GM18505 (cell line): ENCODE results near the gene CAMSAP3.
A peak's percentile ranks its signal among the peaks of the same experiment; 100 is the strongest.

Source experiments
- ATAC-seq: cut with Tn5 transposase; IDR thresholded peaks from one replicate; pipeline ENCODE4 v1.9.1; 2021; ENCODE audit not compliant: unreplicated experiment
- POLR2A ChIP-seq: IDR thresholded peaks from 4 replicates; pipeline ENCODE4 v1.6.1; 2011; ENCODE audit warnings: borderline replicate concordance; ENCODE audit not compliant: insufficient read depth, insufficient read length; ENCODE audit errors: extremely low read depth

Gene CAMSAP3, protein sequence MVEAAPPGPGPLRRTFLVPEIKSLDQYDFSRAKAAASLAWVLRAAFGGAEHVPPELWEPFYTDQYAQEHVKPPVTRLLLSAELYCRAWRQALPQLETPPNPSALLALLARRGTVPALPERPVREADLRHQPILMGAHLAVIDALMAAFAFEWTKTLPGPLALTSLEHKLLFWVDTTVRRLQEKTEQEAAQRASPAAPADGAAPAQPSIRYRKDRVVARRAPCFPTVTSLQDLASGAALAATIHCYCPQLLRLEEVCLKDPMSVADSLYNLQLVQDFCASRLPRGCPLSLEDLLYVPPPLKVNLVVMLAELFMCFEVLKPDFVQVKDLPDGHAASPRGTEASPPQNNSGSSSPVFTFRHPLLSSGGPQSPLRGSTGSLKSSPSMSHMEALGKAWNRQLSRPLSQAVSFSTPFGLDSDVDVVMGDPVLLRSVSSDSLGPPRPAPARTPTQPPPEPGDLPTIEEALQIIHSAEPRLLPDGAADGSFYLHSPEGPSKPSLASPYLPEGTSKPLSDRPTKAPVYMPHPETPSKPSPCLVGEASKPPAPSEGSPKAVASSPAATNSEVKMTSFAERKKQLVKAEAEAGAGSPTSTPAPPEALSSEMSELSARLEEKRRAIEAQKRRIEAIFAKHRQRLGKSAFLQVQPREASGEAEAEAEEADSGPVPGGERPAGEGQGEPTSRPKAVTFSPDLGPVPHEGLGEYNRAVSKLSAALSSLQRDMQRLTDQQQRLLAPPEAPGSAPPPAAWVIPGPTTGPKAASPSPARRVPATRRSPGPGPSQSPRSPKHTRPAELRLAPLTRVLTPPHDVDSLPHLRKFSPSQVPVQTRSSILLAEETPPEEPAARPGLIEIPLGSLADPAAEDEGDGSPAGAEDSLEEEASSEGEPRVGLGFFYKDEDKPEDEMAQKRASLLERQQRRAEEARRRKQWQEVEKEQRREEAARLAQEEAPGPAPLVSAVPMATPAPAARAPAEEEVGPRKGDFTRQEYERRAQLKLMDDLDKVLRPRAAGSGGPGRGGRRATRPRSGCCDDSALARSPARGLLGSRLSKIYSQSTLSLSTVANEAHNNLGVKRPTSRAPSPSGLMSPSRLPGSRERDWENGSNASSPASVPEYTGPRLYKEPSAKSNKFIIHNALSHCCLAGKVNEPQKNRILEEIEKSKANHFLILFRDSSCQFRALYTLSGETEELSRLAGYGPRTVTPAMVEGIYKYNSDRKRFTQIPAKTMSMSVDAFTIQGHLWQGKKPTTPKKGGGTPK

GRCh38 chr19:7595466-7596133 lies at the start of gene CAMSAP3:
Gene CAMSAP3, plus strand, starts transcription at chr19:7595863. Its CDS starts 140 bp downstream, at chr19:7596003.
- ATAC-seq = peak; percentile 66
- TF ChIP-seq POLR2A = no peak

- no peak for TF ChIP-seq POLR2A
- ATAC-seq = no peak
Observed at GRCh38 chr19:7545904-7546303, 49.8 kb upstream of the CAMSAP3 start.

GRCh38 chr19:7547159-7547558 lies 48.5 kb upstream of the CAMSAP3 start:
- no peak for TF ChIP-seq POLR2A

GRCh38 chr19:7549429-7550148 lies 46.1 kb upstream of the CAMSAP3 start:
- no peak for TF ChIP-seq POLR2A
- no peak for ATAC-seq

More at GRCh38 chr19:7547159-7547558, 48.5 kb upstream of the CAMSAP3 start:
- ATAC-seq = no peak

GRCh38 chr19:7550169-7550770 lies 45.4 kb upstream of the CAMSAP3 start:
- ATAC-seq = no peak
- no peak for TF ChIP-seq POLR2A

DNA sequence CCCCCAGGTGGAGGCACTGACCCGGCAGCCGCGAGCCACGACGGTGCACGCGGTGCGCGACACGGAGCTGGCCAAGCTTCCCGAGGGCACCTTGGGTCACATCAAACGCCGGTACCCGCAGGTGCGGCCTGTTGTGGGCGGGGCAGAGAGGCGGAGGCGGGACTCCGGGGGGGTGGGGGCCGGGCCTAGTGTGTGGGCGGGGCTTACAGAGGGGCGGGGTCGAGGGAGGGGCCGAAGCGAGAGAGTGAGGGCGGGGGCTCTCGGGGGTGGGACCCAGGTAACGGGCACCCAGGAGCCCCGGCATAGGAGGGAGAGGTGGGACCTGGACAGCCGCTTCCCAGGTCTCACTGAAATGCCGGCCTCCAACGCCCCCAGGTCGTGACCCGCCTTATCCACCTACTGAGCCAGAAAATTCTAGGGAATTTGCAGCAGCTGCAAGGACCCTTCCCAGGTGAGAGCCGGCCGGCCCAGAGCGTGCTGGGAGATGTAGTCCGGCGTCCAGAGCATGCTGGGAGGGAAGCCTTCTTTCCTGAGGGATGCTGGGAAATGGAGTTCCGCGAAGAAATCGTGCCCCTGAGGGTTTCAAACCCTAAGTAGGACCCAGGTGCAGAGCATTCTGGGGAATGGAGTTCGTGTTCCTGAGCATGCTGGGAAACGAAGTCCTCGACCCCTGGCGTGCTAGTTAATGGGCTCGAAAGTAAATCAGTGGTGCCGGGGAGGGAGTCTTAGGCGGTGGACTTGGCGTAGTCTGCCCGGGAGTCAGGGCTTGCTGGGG lies 44.5 kb upstream of the CAMSAP3 start:
- TF ChIP-seq POLR2A = no peak
- ATAC-seq = no peak

DNA sequence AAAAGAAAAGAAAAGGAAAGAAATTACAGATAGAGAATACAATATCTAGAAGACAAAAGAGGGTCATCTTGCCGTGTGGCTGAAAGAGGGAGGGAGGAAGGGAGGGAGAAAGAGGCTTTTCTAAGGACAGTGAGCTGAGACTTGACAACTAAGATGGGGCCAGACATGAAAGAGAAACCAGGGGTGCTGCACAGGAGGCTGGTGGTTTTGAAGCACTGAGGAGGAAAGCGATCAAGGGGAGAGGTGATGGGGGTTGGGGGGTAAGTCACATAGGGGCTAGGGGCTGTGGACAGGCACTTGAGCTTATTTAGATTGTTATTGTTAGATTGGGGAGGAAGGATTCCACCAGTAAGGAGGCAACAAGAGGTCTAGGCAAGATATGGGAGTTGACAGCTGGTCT lies 42.9 kb upstream of the CAMSAP3 start:
- TF ChIP-seq POLR2A = no peak
- no peak for ATAC-seq

GRCh38 chr19:7554565-7554964 lies 41.1 kb upstream of the CAMSAP3 start:
- no peak for ATAC-seq
- TF ChIP-seq POLR2A = no peak

DNA sequence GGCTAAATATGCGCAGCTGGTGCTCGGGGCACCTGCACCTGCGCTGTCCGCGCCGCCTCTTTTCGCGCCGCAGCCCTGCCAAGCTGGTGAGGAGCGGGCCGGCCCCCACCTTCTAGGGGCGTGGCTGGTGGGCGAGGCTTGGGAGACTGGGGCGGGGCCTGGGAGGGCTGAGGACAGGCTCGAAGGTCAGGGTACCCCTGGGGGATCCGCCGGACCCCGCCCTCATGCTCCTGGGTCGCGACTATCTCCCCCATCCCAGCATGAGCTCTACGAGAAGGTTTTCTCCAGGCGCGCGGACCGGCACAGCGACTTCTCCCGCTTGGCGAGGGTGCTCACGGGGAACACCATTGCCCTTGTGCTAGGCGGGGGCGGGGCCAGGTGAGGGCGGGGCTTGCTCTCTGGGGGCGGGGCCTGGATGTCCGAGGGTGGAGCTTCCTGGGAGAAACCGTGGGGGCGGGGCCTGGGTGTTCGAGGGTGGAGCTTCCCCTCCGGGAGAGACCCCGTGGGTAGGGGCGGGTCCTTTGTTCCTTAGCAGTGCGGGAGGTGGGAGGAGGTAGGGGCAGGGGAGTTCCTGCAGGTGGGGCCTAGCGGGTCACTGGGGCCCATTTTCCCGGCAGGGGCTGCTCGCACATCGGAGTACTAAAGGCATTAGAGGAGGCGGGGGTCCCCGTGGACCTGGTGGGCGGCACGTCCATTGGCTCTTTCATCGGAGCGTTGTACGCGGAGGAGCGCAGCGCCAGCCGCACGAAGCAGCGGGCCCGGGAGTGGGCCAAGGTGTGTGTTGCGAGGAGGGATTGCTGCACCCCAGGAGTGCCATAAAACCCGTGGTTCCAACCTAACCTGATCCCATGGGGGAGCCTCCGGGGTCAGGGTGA lies 40.4 kb upstream of the CAMSAP3 start:
- no peak for TF ChIP-seq POLR2A
- ATAC-seq = no peak

DNA sequence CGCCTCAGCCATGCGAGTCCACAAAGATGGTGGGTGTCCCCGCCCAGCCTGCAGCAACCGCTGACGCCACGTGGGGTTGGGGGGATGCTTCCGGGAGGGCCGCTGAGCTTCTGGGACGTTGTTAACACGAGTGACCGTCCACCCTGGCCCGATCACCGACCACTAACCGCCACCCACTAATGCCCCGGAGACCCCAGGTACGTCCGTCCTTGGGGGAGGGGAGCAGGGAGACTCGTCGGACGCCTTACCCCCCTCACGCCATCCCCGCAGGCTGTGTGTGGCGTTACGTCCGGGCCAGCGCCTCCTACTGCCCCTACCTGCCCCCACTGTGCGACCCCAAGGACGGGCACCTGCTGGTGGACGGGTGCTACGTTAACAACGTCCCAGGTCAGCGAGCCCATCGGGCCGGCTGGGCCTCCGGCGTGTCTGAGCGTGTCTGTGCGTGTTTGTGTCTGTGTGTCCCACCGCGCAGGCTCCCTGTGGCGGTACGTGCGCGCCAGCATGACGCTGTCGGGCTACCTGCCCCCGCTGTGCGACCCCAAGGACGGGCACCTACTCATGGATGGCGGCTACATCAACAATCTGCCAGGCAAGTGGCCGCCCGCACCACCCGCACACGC lies 38.9 kb upstream of the CAMSAP3 start:
- no peak for ATAC-seq
- TF ChIP-seq POLR2A = no peak

DNA sequence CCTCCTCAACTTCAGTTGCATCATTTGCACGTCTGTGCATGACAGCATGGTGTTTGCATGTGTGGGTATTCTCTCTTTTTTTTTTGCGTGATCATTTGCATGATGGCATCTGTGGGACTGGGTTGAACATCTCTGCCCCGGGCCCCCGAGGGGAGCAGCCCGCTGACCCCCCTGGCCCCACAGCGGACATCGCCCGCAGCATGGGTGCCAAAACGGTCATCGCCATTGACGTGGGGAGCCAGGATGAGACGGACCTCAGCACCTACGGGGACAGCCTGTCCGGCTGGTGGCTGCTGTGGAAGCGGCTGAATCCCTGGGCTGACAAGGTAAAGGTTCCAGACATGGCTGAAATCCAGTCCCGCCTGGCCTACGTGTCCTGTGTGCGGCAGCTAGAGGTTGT lies 37.0 kb upstream of the CAMSAP3 start:
- ATAC-seq = no peak

More for the DNA sequence above, 37.0 kb upstream of the CAMSAP3 start:
- TF ChIP-seq POLR2A = no peak
